HepG2 (cell line): ENCODE measurements around the gene CFAP90. TPM values are rescaled to one million over a fixed set of nuclear protein-coding genes. Genes with fewer than 3 reads are reported as not detected.

Source experiments
- BCL3 ChIP-seq: sonication (generic); formaldehyde crosslinking; IDR thresholded peaks from 2 replicates; pipeline ENCODE4 v1.5.1; 2020; ENCODE audit warnings: mild to moderate bottlenecking, missing genetic modification reagents, moderate library complexity
- DRAP1 ChIP-seq: IDR thresholded peaks from 2 replicates; pipeline ENCODE4 v1.6.1; 2016; ENCODE audit warnings: missing genetic modification reagents, missing compliant biosample characterization
- EEA1 ChIP-seq: sonication (generic); formaldehyde crosslinking; IDR thresholded peaks from 2 replicates; pipeline ENCODE4 v1.5.1; 2020; ENCODE audit warnings: mild to moderate bottlenecking, missing genetic modification reagents, borderline replicate concordance
- GPBP1L1 ChIP-seq: sonication (generic); formaldehyde crosslinking; IDR thresholded peaks from 2 replicates; pipeline ENCODE4 v1.5.0; 2020; ENCODE audit warnings: mild to moderate bottlenecking, missing genetic modification reagents
- MTF2 ChIP-seq: sonication (generic); formaldehyde crosslinking; IDR thresholded peaks from 2 replicates; pipeline ENCODE4 v1.5.0; 2020; ENCODE audit warnings: missing genetic modification reagents, borderline replicate concordance
- NFATC3 ChIP-seq: sonication (generic); formaldehyde crosslinking; IDR thresholded peaks from 2 replicates; pipeline ENCODE4 v1.5.1; 2020; ENCODE audit warnings: mild to moderate bottlenecking, missing genetic modification reagents
- NFE2 ChIP-seq: sonication (generic); formaldehyde crosslinking; IDR thresholded peaks from 2 replicates; pipeline ENCODE4 v1.4.0; 2020; ENCODE audit warnings: missing genetic modification reagents
- NFIB ChIP-seq: sonication (generic); formaldehyde crosslinking; IDR thresholded peaks from 2 replicates; pipeline ENCODE4 v1.9.0; 2021; ENCODE audit warnings: missing genetic modification reagents, mild to moderate bottlenecking, borderline replicate concordance
- PBX2 ChIP-seq: IDR thresholded peaks from 2 replicates; pipeline ENCODE4 v1.6.1; 2016; ENCODE audit warnings: control low read depth
- SYNCRIP ChIP-seq: fragments of 200-400 bp; formaldehyde crosslinking; IDR thresholded peaks from 2 replicates; pipeline ENCODE4 v1.6.1; 2018; ENCODE audit warnings: mild to moderate bottlenecking, low read depth, low read length; ENCODE audit not compliant: insufficient read depth
- TGIF2 ChIP-seq: IDR thresholded peaks from 2 replicates; pipeline ENCODE4 v1.6.1; 2016; ENCODE audit warnings: control low read depth, missing compliant biosample characterization
- ZBTB34 ChIP-seq: sonication (generic); formaldehyde crosslinking; IDR thresholded peaks from 2 replicates; pipeline ENCODE4 v1.8.0; 2022; ENCODE audit warnings: mild to moderate bottlenecking, missing genetic modification reagents
- ZBTB38 ChIP-seq: sonication (generic); formaldehyde crosslinking; IDR thresholded peaks from 2 replicates; pipeline ENCODE4 v1.5.1; 2020; ENCODE audit warnings: mild to moderate bottlenecking, missing genetic modification reagents
- ZBTB4 ChIP-seq: sonication (generic); formaldehyde crosslinking; IDR thresholded peaks from 2 replicates; pipeline ENCODE4 v1.4.0; 2020; ENCODE audit warnings: missing genetic modification reagents, mild to moderate bottlenecking, borderline replicate concordance
- ZFX ChIP-seq: sonication (generic); formaldehyde crosslinking; IDR thresholded peaks from 2 replicates; pipeline ENCODE4 v1.4.0; 2020; ENCODE audit warnings: mild to moderate bottlenecking, low read depth, missing genetic modification reagents, moderate library complexity
- ZNF160 ChIP-seq: sonication (generic); formaldehyde crosslinking; IDR thresholded peaks from 2 replicates; pipeline ENCODE4 v1.8.0; 2022; ENCODE audit warnings: mild to moderate bottlenecking, inconsistent platforms, missing genetic modification reagents
- ZNF431 ChIP-seq: sonication (generic); formaldehyde crosslinking; IDR thresholded peaks from 2 replicates; pipeline ENCODE4 v1.9.0; 2022; ENCODE audit warnings: missing genetic modification reagents, low read depth, mild to moderate bottlenecking, borderline replicate concordance
- ZNF564 ChIP-seq: sonication (generic); formaldehyde crosslinking; IDR thresholded peaks from 2 replicates; pipeline ENCODE4 v1.8.1; 2023; ENCODE audit warnings: mild to moderate bottlenecking, missing genetic modification reagents
- ZNF747 ChIP-seq: sonication (generic); formaldehyde crosslinking; IDR thresholded peaks from 2 replicates; pipeline ENCODE4 v1.8.1; 2023; ENCODE audit warnings: missing genetic modification reagents, mild to moderate bottlenecking, borderline replicate concordance
- ZNF781 ChIP-seq: sonication (generic); formaldehyde crosslinking; IDR thresholded peaks from 2 replicates; pipeline ENCODE4 v1.5.1; 2020; ENCODE audit warnings: borderline replicate concordance, mild to moderate bottlenecking, missing genetic modification reagents; ENCODE audit errors: not compliant biosample characterization
- polyA plus RNA-seq, 8 experiments: library from polyadenylated mRNA; depleted of rRNA in 3 of 8; stranded (reverse) in 7 of 8; unstranded in 1 of 8; fragments of >200 nt; fragmentation: Illumina TruSeq in 4 of 8; extraction: Trizol in 4 of 8; gene quantifications; 2 replicates each; pipeline versions ENCODE4 v1.2.1 to v1.2.3, GENCODE V29; 2011 to 2016; ENCODE audit warnings: low read depth in 4 of 8, missing spikeins in 1 of 8, mixed read lengths in 1 of 8; ENCODE audit not compliant: insufficient read depth in 1 of 8
- total RNA-seq, 5 experiments: library from RNA; depleted of rRNA; stranded (reverse); fragments of >200 nt; fragmentation: Illumina TruSeq; extraction: Trizol; gene quantifications; 2 replicates each; pipeline ENCODE4 v1.2.3, GENCODE V29; 2016; ENCODE audit warnings: low read depth in 1 of 5

Gene CFAP90
- total and polyA plus RNA-seq, 2 of the 13 experiments (the other 11 are each of a cell fraction or from before 2014, with no cell fraction given) = 0.11 TPM; not detected in 1

GRCh38 chr5:7868773-7869473 is 18.0 kb upstream of the CFAP90 start, which contains the start of the genes FASTKD3 and MTRR (continued):
- no peak for TF ChIP-seq ZBTB4 (CRISPR knock-in tag)
- peak; percentile 59; the same call in 1 of the 2 replicates for TF ChIP-seq DRAP1 (CRISPR knock-in tag)
- no peak for TF ChIP-seq ZNF781
- peak; percentile 88 for TF ChIP-seq MTF2 (CRISPR knock-in tag)
- TF ChIP-seq BCL3 (CRISPR knock-in tag) = peak; percentile 86
- no peak; the same call in 1 of the 2 replicates for TF ChIP-seq EEA1 (CRISPR knock-in tag)
- TF ChIP-seq ZNF160 (CRISPR knock-in tag) = no peak
- TF ChIP-seq TGIF2 = peak; percentile 76; the same call in 1 of the 2 replicates
- TF ChIP-seq SYNCRIP = no peak
- TF ChIP-seq NFATC3 (CRISPR knock-in tag) = no peak
- peak; percentile 73 for TF ChIP-seq ZBTB34
- TF ChIP-seq PBX2 (CRISPR knock-in tag) = no peak
- TF ChIP-seq ZNF747 (CRISPR knock-in tag) = no peak
- TF ChIP-seq ZFX = peak; percentile 88
- no peak for TF ChIP-seq NFE2 (CRISPR knock-in tag)
- TF ChIP-seq ZBTB38 (CRISPR knock-in tag) = peak; percentile 52; the same call in 1 of the 2 replicates
- TF ChIP-seq ZNF431 = no peak
- no peak for TF ChIP-seq NFIB
- TF ChIP-seq ZNF564 (CRISPR knock-in tag) = no peak; the same call in 1 of the 2 replicates
- no peak for TF ChIP-seq GPBP1L1
